HepG2 (cell line): ENCODE data around the gene ZNF567. TPM values are rescaled to one million over a fixed set of nuclear protein-coding genes. Genes with fewer than 3 reads are reported as not detected.

Source experiments
- ATAC-seq: fragments of 200-7000 bp; cut with Tn5 transposase; 3 replicates; pipeline ENCODE4 v1.9.1; 2020; ENCODE audit warnings: mild to moderate bottlenecking, moderate library complexity
- BruUV-seq: library from RNA; stranded (reverse); fragments of 400-500 nt; replicated peaks from 2 replicates; lab custom pipeline; 2021; lab: Mats Ljungman, UMichigan
- CTCF ChIA-PET: fragments of 300-600 bp; formaldehyde crosslinking; extraction: SDS; loops from one replicate; lab custom pipeline; 2021; ENCODE audit warnings: low total read pairs, inconsistent platforms, low intra/inter-chr PET ratio; lab: Yijun Ruan, JAX
- POLR2A ChIA-PET: fragments of 350-600 bp; sonication (Branson Sonifier 250); formaldehyde crosslinking; loops from one replicate; lab custom pipeline; 2020; ENCODE audit warnings: antibody characterized with exemption, inconsistent platforms; lab: Yijun Ruan, JAX
- DNase-seq: peaks from one replicate; pipeline ENCODE4 v3.0.0-alpha.2; 2015; ENCODE audit warnings: low spot score
- FAIRE-seq: peaks from 3 replicates; lab custom pipeline; 2011; peaks lifted over from hg19 to GRCh38; lab: Jason Lieb, UNC
- H2AFZ ChIP-seq: one replicate; pipeline ENCODE4 v1.6.1; 2011; ENCODE audit warnings: low read length, inconsistent platforms
- H3K27ac ChIP-seq: fragments of 300-600 bp; 3 replicates; pipeline ENCODE4 v1.8.0; 2011; ENCODE audit warnings: mixed run types, mild to moderate bottlenecking, mixed read lengths, low read length, inconsistent platforms; ENCODE audit not compliant: insufficient read depth; ENCODE audit errors: extremely low read length
- H3K27me3 ChIP-seq, 2 experiments: fragments of 200-600 bp in 1 of 2; 2 replicates in 1 of 2; 3 replicates in 1 of 2; pipeline versions ENCODE4 v1.6.0 to v1.8.0; 2011; ENCODE audit warnings: low read length in 2 of 2, mild to moderate bottlenecking in 2 of 2, moderate library complexity in 2 of 2, inconsistent platforms in 1 of 2; ENCODE audit not compliant: insufficient read depth in 2 of 2, control insufficient read depth in 1 of 2
- H3K36me3 ChIP-seq, 2 experiments: fragments of 200-600 bp in 1 of 2; replicated peaks in 1 of 2; 2 replicates in 1 of 2; 3 replicates in 1 of 2; pipeline versions ENCODE4 v1.5.1 to v1.8.0; 2011; ENCODE audit warnings: low read length in 2 of 2, inconsistent platforms in 1 of 2; ENCODE audit not compliant: insufficient read depth in 2 of 2, control insufficient read depth in 1 of 2
- H3K4me1 ChIP-seq: 2 replicates; pipeline ENCODE4 v1.5.1; 2012; ENCODE audit warnings: low read length, inconsistent platforms; ENCODE audit not compliant: insufficient read depth
- H3K4me2 ChIP-seq: 2 replicates; pipeline ENCODE4 v1.6.0; 2011; ENCODE audit warnings: low read depth, low read length, inconsistent platforms
- H3K4me3 ChIP-seq, 3 experiments: fragments of 200-600 bp in 1 of 3; sonication (generic), shearing (Covaris generic) in 1 of 3; replicated peaks in 1 of 3; 2 replicates each; pipeline ENCODE4 v1.5.1; 2011 to 2016; ENCODE audit warnings: low read length in 3 of 3, inconsistent platforms in 2 of 3, low read depth in 2 of 3, mild to moderate bottlenecking in 2 of 3, control low read depth in 1 of 3, mixed read lengths in 1 of 3; ENCODE audit not compliant: insufficient read depth in 1 of 3
- H3K79me2 ChIP-seq: one replicate; pipeline ENCODE4 v1.6.1; 2011; ENCODE audit warnings: low read length, inconsistent platforms; ENCODE audit not compliant: insufficient read depth
- H3K9ac ChIP-seq: 2 replicates; pipeline ENCODE4 v1.6.0; 2011; ENCODE audit warnings: mild to moderate bottlenecking, low read depth, low read length, inconsistent platforms; ENCODE audit not compliant: insufficient read depth
- H3K9me3 ChIP-seq: 2 replicates; pipeline ENCODE4 v1.5.1; 2012; ENCODE audit warnings: mild to moderate bottlenecking, low read length
- H4K20me1 ChIP-seq: 2 replicates; pipeline ENCODE4 v1.6.0; 2011; ENCODE audit warnings: inconsistent platforms, mild to moderate bottlenecking, low read length, moderate library complexity; ENCODE audit not compliant: insufficient read depth
- EEA1 ChIP-seq: sonication (generic); formaldehyde crosslinking; IDR thresholded peaks from 2 replicates; pipeline ENCODE4 v1.5.1; 2020; ENCODE audit warnings: mild to moderate bottlenecking, missing genetic modification reagents, borderline replicate concordance
- FOXO1 ChIP-seq: sonication (generic); formaldehyde crosslinking; IDR thresholded peaks from 2 replicates; pipeline ENCODE4 v1.4.0; 2020; ENCODE audit warnings: missing genetic modification reagents
- GLI4 ChIP-seq: sonication (generic); formaldehyde crosslinking; IDR thresholded peaks from 2 replicates; pipeline ENCODE4 v1.5.1; 2020; ENCODE audit warnings: missing genetic modification reagents, mild to moderate bottlenecking, moderate library complexity, borderline replicate concordance
- KDM4B ChIP-seq: sonication (generic); formaldehyde crosslinking; IDR thresholded peaks from 2 replicates; pipeline ENCODE4 v1.4.0; 2020; ENCODE audit warnings: missing genetic modification reagents
- KLF12 ChIP-seq: sonication (generic); formaldehyde crosslinking; IDR thresholded peaks from 2 replicates; pipeline ENCODE4 v1.4.0; 2020; ENCODE audit warnings: missing genetic modification reagents, borderline replicate concordance
- KLF13 ChIP-seq: sonication (generic); formaldehyde crosslinking; IDR thresholded peaks from 2 replicates; pipeline ENCODE4 v1.4.0; 2020; ENCODE audit warnings: mild to moderate bottlenecking, missing genetic modification reagents
- KLF15 ChIP-seq: sonication (generic); formaldehyde crosslinking; IDR thresholded peaks from 2 replicates; pipeline ENCODE4 v1.8.1; 2023; ENCODE audit warnings: borderline replicate concordance, mild to moderate bottlenecking, inconsistent platforms, missing genetic modification reagents, mixed read lengths
- MIER2 ChIP-seq: IDR thresholded peaks from 2 replicates; pipeline ENCODE4 v1.6.1; 2016; ENCODE audit warnings: missing biosample characterization, missing genetic modification reagents
- NPAS2 ChIP-seq: sonication (generic); formaldehyde crosslinking; IDR thresholded peaks from 2 replicates; pipeline ENCODE4 v1.8.0; 2022; ENCODE audit warnings: mild to moderate bottlenecking, missing genetic modification reagents, borderline replicate concordance
- NR2F2 ChIP-seq: IDR thresholded peaks from 2 replicates; pipeline ENCODE4 v1.6.1; 2012; ENCODE audit warnings: low read depth, inconsistent platforms, borderline replicate concordance
- TCF12 ChIP-seq, 2 experiments: fragments of 450-650 bp in 1 of 2; sonication (generic) in 1 of 2; formaldehyde crosslinking in 1 of 2; IDR thresholded peaks; 2 replicates each; pipeline versions ENCODE4 v1.6.1 to v1.8.0; 2017 to 2022; ENCODE audit warnings: antibody characterized with exemption in 1 of 2, mild to moderate bottlenecking in 1 of 2, missing genetic modification reagents in 1 of 2, moderate library complexity in 1 of 2
- ZMYM2 ChIP-seq: sonication (generic); formaldehyde crosslinking; IDR thresholded peaks from 2 replicates; pipeline ENCODE4 v1.8.0; 2022; ENCODE audit warnings: mild to moderate bottlenecking, missing genetic modification reagents
- ZNF580 ChIP-seq: IDR thresholded peaks from 2 replicates; pipeline ENCODE4 v1.6.1; 2016; ENCODE audit warnings: low read depth, borderline replicate concordance
- WGBS: methylation state at CpG from one replicate; pipeline ENCODE4 v1.1.6; 2017; ENCODE audit warnings: low lambda C conversion rate; 5-methylcytosine and 5-hydroxymethylcytosine counted together
- in situ Hi-C: cut with HindIII; loops from 2 replicates; pipeline ENCODE4 v1.10.0; 2017; ENCODE audit warnings: low pct_unique_long_range_greater_than_20kb; ENCODE audit not compliant: extremely low pct_ligation_motif_present
- intact Hi-C: fragments of 100-400 bp; cut with micrococcal nuclease; formaldehyde crosslinking; loops from one replicate; pipeline ENCODE4 v1.10.0; 2022; ENCODE audit not compliant: unreplicated experiment
- polyA plus RNA-seq, 8 experiments: library from polyadenylated mRNA; depleted of rRNA in 3 of 8; stranded (reverse) in 7 of 8; unstranded in 1 of 8; fragments of >200 nt; fragmentation: Illumina TruSeq in 4 of 8; extraction: Trizol in 4 of 8; gene quantifications; 2 replicates each; pipeline versions ENCODE4 v1.2.1 to v1.2.3, GENCODE V29; 2011 to 2016; ENCODE audit warnings: low read depth in 4 of 8, missing spikeins in 1 of 8, mixed read lengths in 1 of 8; ENCODE audit not compliant: insufficient read depth in 1 of 8
- total RNA-seq, 5 experiments: library from RNA; depleted of rRNA; stranded (reverse); fragments of >200 nt; fragmentation: Illumina TruSeq; extraction: Trizol; gene quantifications; 2 replicates each; pipeline ENCODE4 v1.2.3, GENCODE V29; 2016; ENCODE audit warnings: low read depth in 1 of 5
- TF ChIP-seq, protein P1 (sequence below): sonication (generic); formaldehyde crosslinking; IDR thresholded peaks from 2 replicates; pipeline ENCODE4 v1.8.1; 2023; ENCODE audit warnings: mild to moderate bottlenecking, missing genetic modification reagents

Gene ZNF567
- total and polyA plus RNA-seq, 2 of the 13 experiments (the other 11 are each of a cell fraction or from before 2014, with no cell fraction given): 3.1 to 6.8 TPM

GRCh38 chr19:36707134-36707533 is 19.7 kb downstream of the ZNF567 start:
- in situ Hi-C loops: no loop called here
- POLR2A ChIA-PET: no interaction called here

More at GRCh38 chr19:36707134-36707533, 19.7 kb downstream of the ZNF567 start:
- Histone ChIP-seq H3K9ac (no peak overlapping the region), H3K4me1 (no peaks in the 10 kb centered on the region), H3K27ac (no peak overlapping the region), H3K36me3 (peaks cover under 1 to 3% of the 10 kb centered on the region in 2 experiments; a peak in 3 of 5 replicates), H3K79me2 (peaks cover 2% of the 10 kb centered on the region), H3K9me3 (peaks cover 84% of the 10 kb centered on the region), H3K27me3 (no peaks in the 10 kb centered on the region), H2AFZ (no peak overlapping the region), H3K4me2 (no peak overlapping the region), H3K4me3 (no peak overlapping the region), H4K20me1 (no peaks in the 10 kb centered on the region)
- no peak for TF ChIP-seq KLF12 (CRISPR knock-in tag)
- TF ChIP-seq KLF15 (CRISPR knock-in tag): no peak
- no peak for TF ChIP-seq FOXO1 (CRISPR knock-in tag)
- TF ChIP-seq GLI4 (CRISPR knock-in tag): no peak
- TF ChIP-seq KDM4B (CRISPR knock-in tag): no peak
- TF ChIP-seq, protein P1, sequence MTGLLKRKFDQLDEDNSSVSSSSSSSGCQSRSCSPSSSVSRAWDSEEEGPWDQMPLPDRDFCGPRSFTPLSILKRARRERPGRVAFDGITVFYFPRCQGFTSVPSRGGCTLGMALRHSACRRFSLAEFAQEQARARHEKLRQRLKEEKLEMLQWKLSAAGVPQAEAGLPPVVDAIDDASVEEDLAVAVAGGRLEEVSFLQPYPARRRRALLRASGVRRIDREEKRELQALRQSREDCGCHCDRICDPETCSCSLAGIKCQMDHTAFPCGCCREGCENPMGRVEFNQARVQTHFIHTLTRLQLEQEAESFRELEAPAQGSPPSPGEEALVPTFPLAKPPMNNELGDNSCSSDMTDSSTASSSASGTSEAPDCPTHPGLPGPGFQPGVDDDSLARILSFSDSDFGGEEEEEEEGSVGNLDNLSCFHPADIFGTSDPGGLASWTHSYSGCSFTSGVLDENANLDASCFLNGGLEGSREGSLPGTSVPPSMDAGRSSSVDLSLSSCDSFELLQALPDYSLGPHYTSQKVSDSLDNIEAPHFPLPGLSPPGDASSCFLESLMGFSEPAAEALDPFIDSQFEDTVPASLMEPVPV (CRISPR knock-in tag): no peak
- no peak for TF ChIP-seq ZMYM2 (CRISPR knock-in tag)
- no peak for TF ChIP-seq TCF12 (IDR thresholded peaks at IDR 0.05)
- TF ChIP-seq TCF12 (CRISPR knock-in tag; IDR thresholded peaks at IDR 0.05): no peak
- TF ChIP-seq KLF13: no peak
- no peak for TF ChIP-seq MIER2 (CRISPR knock-in tag)
- TF ChIP-seq ZNF580: no peak
- no peak for TF ChIP-seq NR2F2
- TF ChIP-seq EEA1 (CRISPR knock-in tag): no peak
- TF ChIP-seq NPAS2 (CRISPR knock-in tag): no peak
- intact Hi-C loops: no loop called here
- BruUV-seq: no TSS peak
- ATAC-seq: no peak
- no peak for FAIRE-seq
- DNase-seq: no peak
- WGBS: 94% methylated on average over 1 of the region's 2 CpGs
- CTCF ChIA-PET: no interaction called here
